Globus pallidus (tissue), 1 donor: ENCODE measurements around the gene BACE2.
"Not testable (repeated sequence)": the region's sequence is repeated elsewhere in the genome, so short reads cannot be mapped to it uniquely, and the experiment has no call there.

Experiments used
- DNase-seq: peaks from one replicate; pipeline ENCODE4 v3.0.0-alpha.2; 2015; ENCODE audit warnings: low spot score

Gene BACE2

DNA sequence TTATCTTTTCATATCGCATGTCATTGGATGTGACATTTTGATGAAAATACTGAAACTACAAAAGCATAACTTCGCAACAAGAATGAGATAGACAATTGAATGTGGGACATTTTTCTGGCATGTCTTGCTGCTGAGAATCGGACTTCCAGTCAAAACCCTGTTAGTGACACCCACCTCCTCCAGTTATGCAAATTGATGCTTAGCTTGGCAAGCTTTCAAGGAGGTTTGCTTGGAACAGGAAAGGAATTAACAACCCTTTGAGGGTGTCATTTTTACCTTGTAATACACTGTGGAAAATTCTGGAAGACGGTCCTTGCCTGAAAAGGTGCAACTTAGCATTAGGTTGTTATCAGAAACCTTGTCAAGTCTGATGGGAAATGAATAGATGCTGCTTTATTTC, 109.9 kb downstream of the BACE2 start:
- DNase-seq = no peak

- no peak for DNase-seq
Measured at GRCh38 chr21:41280115-41280919, 112.4 kb downstream of the BACE2 start.

GRCh38 chr21:41282412-41282811, 114.5 kb downstream of the BACE2 start:
- no peak for DNase-seq

GRCh38 chr21:41283211-41283818, 115.4 kb downstream of the BACE2 start:
- peak; percentile 73 for DNase-seq

GRCh38 chr21:41289431-41289830, 121.5 kb downstream of the BACE2 start:
- no peak for DNase-seq

GRCh38 chr21:41290106-41290799, 122.3 kb downstream of the BACE2 start:
- DNase-seq = no peak

GRCh38 chr21:41294548-41295231, 126.7 kb downstream of the BACE2 start:
- DNase-seq = no peak

- no peak for DNase-seq
Measured at GRCh38 chr21:41295721-41296254, 127.8 kb downstream of the BACE2 start.

DNA sequence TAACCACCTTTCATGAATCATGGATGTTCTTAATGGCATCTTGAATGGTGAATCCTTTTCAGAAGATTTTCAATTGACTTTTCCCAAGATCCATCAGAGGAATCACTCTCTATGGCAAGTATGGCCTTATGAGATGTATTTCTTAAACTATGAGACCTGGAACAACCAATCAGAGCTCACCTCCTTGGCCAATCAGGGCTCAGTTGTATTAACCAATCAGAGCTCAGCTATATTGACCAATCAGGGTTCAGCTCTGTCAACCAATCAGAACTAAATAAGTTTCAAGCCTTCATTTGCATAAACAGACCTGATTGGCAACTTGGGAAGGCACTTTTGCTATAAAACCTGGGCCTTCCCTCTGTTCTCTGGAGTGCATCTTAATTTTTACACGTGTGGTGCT, 135.0 kb downstream of the BACE2 start:
- no peak for DNase-seq

- no peak for DNase-seq
Measured at GRCh38 chr21:41304068-41304720, 136.2 kb downstream of the BACE2 start.

DNA sequence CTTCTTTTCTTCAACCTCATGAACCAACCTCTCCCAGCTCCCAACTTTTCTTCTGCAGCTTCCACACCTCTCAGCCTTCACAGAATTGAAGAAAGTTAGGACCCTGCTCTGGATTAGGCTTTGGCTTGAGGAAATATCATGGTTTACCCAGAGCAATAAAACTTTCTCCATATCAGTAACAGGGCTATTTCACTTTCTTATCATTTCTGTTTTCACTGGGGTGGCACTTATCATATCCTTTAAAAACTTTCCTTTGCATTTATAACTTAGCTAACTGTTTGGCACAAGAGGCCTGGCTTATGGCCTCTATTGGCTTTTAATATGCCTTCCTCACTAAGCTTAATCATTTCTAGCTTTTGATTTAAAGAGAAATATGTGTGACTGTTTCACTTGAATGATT, 139.3 kb downstream of the BACE2 start:
- DNase-seq = no peak

DNA sequence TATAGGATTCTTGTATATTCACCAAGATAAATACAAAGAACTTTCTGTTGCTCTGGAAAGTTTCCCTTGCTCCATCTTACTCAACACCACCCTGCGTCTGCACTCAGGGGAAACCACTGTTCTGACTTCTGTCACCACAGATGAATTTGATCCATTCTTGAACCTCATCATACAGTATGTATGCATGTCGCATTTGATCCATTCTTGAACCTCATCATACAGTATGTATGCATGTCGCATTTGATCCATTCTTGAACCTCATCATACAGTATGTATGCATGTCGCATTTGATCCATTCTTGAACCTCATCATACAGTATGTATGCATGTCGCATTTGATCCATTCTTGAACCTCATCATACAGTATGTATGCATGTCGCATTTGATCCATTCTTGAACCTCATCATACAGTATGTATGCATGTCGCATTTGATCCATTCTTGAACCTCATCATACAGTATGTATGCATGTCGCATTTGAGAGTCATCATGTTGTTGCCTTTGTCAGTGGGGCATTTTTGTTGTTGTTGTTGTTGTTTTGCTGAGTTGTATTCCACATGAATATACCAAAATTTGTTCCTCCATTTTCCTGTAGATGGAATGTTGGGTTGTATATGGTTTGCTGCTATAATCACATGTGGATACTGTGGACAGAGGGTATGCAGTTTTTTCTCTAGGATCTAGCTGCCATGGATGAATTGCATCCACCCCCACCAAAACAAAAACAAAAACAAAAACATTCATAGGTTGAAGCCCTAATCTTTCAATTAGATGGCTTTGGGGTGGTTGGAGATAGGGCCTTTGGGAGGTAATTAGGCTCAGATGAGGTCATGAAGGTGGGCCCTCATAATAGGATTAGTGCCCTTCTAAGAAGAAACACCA, 145.6 kb downstream of the BACE2 start:
- not testable (repeated sequence) for DNase-seq

DNA sequence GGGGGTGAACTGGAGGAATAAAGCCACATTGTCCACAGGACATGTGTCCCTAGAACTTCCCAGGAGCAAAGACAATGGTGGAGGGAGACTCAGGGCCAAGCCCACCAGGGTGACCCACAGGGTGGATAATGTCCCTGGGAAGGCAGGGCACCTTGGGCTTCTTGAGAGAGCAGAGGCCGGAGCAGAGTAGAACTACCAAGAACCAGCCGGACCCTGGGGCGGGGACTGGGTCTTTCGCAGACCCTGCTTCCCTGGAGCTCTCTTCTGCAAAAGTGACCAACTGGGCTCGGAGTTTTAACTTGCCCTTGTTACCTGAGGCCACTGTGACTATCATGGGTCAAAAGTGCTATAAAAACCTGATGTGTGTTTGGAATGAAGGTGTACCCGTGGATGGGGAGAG, 147.8 kb downstream of the BACE2 start:
- DNase-seq = no peak

- DNase-seq = no peak
Measured at GRCh38 chr21:41316200-41317062, 148.5 kb downstream of the BACE2 start, which contains the start of gene FAM3B. Gene FAM3B, plus strand, starts transcription at chr21:41316801. Its CDS starts 79 bp downstream, at chr21:41316880.

DNA sequence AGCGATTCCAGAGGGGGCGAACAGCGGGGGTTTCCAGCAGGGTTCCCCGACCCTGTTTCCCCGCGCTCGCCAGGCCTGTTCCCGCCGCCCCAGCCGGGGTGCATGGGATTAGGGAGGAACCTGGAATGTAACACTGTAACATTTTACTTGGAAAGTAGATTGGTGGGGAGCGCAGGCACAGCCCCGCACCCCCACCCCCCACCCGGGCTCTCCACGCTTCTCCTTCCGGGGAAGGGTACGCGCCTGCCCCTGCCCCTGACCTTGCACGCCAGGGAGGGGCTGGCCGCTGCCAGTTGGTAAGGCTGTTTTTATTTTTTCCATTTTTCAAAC, 149.1 kb downstream of the BACE2 start:
- no peak for DNase-seq

DNA sequence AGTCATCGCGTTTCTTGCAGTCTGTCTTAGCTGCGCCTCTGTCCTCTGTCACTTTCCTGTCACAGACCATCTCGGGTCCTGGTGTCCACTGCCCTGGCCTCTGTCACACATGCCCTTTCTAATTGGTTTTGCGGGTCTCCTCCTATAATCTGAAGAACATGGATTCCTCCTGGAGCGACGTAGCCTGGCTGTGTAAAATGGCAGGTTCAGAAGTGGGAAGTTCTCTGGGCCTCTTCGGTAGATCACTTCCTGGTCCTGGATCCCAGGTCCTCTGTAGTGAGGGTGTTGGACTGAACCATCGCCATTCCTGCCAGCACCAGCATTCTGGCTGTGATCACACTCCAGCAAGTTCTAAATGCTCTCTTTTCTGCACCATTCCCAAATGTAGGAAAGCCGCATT, 149.5 kb downstream of the BACE2 start:
- DNase-seq = no peak

- no peak for DNase-seq
Measured at GRCh38 chr21:41318218-41318617, 150.3 kb downstream of the BACE2 start.

DNA sequence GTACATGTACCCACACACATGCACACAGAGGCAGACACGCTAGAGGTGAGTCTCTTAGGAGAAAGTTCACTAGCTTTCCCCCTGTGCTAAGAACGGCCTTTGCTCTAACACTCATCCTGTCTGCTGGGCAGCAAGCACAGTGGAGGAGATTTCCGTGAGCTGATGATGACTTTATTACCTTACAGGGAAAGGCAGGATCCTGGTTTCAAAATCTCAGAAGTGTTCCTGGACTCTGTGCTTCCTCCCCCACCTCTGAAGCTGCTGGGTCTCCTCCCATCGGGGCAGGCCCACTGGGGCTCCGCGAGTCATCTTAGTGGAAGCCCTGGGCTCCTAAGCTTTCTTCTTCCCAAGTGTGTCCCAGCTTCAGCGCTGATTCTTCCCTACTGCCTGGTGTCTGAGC, 151.3 kb downstream of the BACE2 start:
- DNase-seq = no peak

DNA sequence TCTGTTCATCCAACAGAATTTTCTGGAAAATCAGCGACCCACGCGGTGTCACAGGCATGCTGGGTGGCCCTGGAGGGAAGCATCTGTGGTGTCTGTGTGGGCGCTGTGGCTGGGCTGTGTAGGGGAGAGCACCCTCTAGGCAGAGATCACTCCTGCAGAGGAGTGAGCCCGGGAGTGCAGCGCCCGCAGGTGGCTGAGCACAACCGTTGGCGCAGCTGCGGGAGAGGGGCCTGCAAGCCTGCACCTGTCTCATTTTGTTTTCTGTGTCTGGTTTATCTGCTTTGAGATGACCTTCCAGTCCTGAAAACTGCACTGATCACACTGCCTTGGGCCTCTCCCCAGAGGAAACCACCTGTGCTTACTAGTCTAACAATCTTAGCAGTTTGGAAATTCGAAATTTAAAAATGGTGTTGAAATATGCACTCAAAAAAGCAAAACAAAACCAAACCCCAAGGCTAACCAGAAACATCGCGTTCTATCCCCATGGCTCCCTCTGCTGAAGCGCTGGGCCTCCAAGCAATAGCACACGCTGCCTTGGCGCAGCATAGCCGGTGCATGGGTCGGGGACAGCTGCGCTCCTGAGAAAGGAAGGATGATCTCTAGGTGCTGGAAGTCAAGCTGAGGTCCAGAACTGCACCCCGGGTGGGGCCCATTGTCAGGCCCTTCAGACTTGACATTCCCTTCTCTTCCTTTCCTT, 153.4 kb downstream of the BACE2 start:
- no peak for DNase-seq
